NB4 (cell line): ENCODE results near the gene CPNE1.

Experiments
- DNase-seq: peaks from one replicate; pipeline ENCODE4 v3.0.0; 2010; ENCODE audit warnings: low read depth
- H3K4me3 ChIP-seq: one replicate; pipeline ENCODE4 v1.5.1; 2011; ENCODE audit warnings: mild to moderate bottlenecking, low read depth, low read length, moderate library complexity
- MAX ChIP-seq: IDR thresholded peaks from 2 replicates; pipeline ENCODE4 v1.6.1; 2011; ENCODE audit warnings: low read depth, low read length
- MYC ChIP-seq: IDR thresholded peaks from 2 replicates; pipeline ENCODE4 v1.6.1; 2011; ENCODE audit warnings: low read depth, low read length
- POLR2A ChIP-seq: IDR thresholded peaks from 2 replicates; pipeline ENCODE4 v1.6.1; 2011; ENCODE audit warnings: mild to moderate bottlenecking; ENCODE audit not compliant: insufficient read length; ENCODE audit errors: extremely low read depth
- TF ChIP-seq, protein P1 (sequence below): IDR thresholded peaks from one replicate; pipeline ENCODE4 v1.5.1; 2012; ENCODE audit warnings: low read depth, low read length

The CPNE1 gene

DNA sequence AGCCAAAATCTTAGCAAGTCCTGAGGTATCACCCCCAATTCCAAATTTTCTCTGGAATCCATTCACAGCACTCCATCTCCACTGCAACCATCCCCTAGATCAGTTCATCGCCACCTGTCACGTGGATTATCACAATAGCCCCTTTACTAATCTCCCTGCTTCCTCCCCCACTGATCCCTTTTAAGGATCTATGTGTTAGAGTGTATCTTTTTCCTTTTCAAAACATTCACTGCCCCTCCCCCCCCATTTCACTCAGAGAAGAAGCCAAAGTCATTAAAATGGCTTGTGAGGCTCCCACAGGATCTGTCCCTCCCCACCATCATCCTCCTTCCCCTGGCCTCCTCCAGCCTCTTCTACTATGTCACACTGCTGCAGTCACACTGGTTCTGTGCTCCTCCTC, 67.5 kb downstream of the CPNE1 start:
- no peak for TF ChIP-seq MAX
- TF ChIP-seq, protein P1, sequence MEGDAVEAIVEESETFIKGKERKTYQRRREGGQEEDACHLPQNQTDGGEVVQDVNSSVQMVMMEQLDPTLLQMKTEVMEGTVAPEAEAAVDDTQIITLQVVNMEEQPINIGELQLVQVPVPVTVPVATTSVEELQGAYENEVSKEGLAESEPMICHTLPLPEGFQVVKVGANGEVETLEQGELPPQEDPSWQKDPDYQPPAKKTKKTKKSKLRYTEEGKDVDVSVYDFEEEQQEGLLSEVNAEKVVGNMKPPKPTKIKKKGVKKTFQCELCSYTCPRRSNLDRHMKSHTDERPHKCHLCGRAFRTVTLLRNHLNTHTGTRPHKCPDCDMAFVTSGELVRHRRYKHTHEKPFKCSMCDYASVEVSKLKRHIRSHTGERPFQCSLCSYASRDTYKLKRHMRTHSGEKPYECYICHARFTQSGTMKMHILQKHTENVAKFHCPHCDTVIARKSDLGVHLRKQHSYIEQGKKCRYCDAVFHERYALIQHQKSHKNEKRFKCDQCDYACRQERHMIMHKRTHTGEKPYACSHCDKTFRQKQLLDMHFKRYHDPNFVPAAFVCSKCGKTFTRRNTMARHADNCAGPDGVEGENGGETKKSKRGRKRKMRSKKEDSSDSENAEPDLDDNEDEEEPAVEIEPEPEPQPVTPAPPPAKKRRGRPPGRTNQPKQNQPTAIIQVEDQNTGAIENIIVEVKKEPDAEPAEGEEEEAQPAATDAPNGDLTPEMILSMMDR, result no peak
- TF ChIP-seq POLR2A, result no peak
- TF ChIP-seq MYC, result no peak
- no peak overlapping the region for H3K4me3 ChIP-seq
- no peak for DNase-seq

DNA sequence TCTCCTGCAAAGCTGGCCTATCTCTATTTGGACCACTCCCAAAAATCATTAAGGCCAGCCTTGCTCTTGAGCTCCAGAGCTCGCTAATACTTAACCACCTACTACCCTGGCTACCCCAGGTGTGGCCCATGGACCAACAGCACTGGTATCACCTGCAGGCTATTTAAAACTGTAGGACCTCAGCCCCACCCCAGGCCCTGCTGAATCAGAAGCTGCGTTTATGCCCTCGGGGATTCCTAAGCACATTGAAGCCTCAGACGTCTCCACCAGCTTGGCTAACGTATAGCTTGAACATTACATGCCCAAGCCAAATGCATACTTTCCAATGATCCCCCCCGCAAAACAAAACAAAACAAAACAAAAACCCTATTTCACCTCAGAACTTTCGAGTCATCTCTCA, 68.8 kb downstream of the CPNE1 start:
- no peak overlapping the region for H3K4me3 ChIP-seq
- no peak for TF ChIP-seq MAX
- no peak for TF ChIP-seq MYC
- TF ChIP-seq, protein P1, result no peak
- no peak for TF ChIP-seq POLR2A
- DNase-seq, result no peak

- no peak overlapping the region for H3K4me3 ChIP-seq
- TF ChIP-seq MAX, result no peak
- TF ChIP-seq POLR2A, result no peak
- TF ChIP-seq MYC, result no peak
- TF ChIP-seq, protein P1, result no peak
Observed at GRCh38 chr20:35595456-35595855, 69.2 kb downstream of the CPNE1 start.

GRCh38 chr20:35592339-35592974, 72.2 kb downstream of the CPNE1 start:
- no peak overlapping the region for H3K4me3 ChIP-seq
- TF ChIP-seq, protein P1, result no peak
- TF ChIP-seq MYC (no peak), POLR2A (no peak), MAX (no peak)
- no peak for DNase-seq

More at GRCh38 chr20:35595456-35595855, 69.2 kb downstream of the CPNE1 start:
- no peak for DNase-seq

DNA sequence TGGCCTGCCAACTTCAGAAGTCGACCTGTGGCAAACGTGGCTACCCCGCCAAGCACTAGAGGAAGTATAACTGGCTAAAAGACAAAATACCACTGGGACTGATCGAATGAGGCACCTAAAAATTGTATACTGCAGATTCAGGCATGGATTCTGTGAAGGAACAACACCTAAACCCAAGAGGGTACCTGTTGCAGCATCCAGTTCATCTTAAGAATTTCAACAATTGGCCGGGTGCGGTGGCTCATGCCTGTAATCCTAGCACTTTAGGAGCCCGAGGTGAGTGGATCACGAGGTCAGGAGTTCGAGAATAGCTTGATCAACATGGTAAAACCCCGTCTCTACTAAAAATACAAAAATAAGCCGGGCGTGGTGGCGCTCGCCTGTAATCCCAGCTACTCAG, 76.3 kb downstream of the CPNE1 start:
- DNase-seq, result no peak
- no peak overlapping the region for H3K4me3 ChIP-seq
- TF ChIP-seq, protein P1, result no peak
- TF ChIP-seq POLR2A (no peak), MAX (no peak), MYC (no peak)

DNA sequence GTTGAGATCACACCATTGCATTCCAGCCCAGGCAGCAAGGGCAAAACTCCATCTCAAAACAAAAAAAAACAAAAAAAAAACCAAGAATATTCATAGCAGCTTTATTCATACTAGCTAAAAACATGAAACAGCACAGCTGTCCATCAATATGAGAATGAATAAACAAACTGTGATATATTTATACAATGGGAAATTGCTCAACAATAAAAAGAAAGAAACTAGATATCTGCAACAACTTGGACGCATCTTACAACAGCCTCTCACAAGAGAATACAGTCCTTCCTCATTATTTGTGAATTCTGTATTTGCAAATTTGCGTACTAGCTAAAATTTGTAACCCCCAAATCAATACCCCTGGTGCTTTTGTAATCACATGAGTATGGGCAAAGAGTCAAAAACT, 77.3 kb downstream of the CPNE1 start:
- DNase-seq, result no peak
- TF ChIP-seq MYC, result no peak
- no peak for TF ChIP-seq POLR2A
- TF ChIP-seq MAX, result no peak
- TF ChIP-seq, protein P1, result no peak

More for the DNA sequence above, 77.3 kb downstream of the CPNE1 start:
- no peak overlapping the region for H3K4me3 ChIP-seq
